HepG2 (cell line): ENCODE data around the gene SIGMAR1. TPM values are rescaled to one million over a fixed set of nuclear protein-coding genes. Genes with fewer than 3 reads are reported as not detected.
A peak's percentile ranks its signal among the peaks of the same experiment; 100 is the strongest.

Experiments
- ATAC-seq: fragments of 200-7000 bp; cut with Tn5 transposase; 3 replicates; pipeline ENCODE4 v1.9.1; 2020; ENCODE audit warnings: mild to moderate bottlenecking, moderate library complexity
- BruUV-seq: library from RNA; stranded (reverse); fragments of 400-500 nt; replicated peaks from 2 replicates; lab custom pipeline; 2021; lab: Mats Ljungman, UMichigan
- CTCF ChIA-PET: fragments of 300-600 bp; formaldehyde crosslinking; extraction: SDS; loops from one replicate; lab custom pipeline; 2021; ENCODE audit warnings: low total read pairs, inconsistent platforms, low intra/inter-chr PET ratio; lab: Yijun Ruan, JAX
- POLR2A ChIA-PET: fragments of 350-600 bp; sonication (Branson Sonifier 250); formaldehyde crosslinking; loops from one replicate; lab custom pipeline; 2020; ENCODE audit warnings: antibody characterized with exemption, inconsistent platforms; lab: Yijun Ruan, JAX
- DNase-seq: peaks from one replicate; pipeline ENCODE4 v3.0.0-alpha.2; 2015; ENCODE audit warnings: low spot score
- FAIRE-seq: peaks from 3 replicates; lab custom pipeline; 2011; peaks lifted over from hg19 to GRCh38; lab: Jason Lieb, UNC
- H2AFZ ChIP-seq: one replicate; pipeline ENCODE4 v1.6.1; 2011; ENCODE audit warnings: low read length, inconsistent platforms
- H3K27ac ChIP-seq: fragments of 300-600 bp; 3 replicates; pipeline ENCODE4 v1.8.0; 2011; ENCODE audit warnings: mixed run types, mild to moderate bottlenecking, mixed read lengths, low read length, inconsistent platforms; ENCODE audit not compliant: insufficient read depth; ENCODE audit errors: extremely low read length
- H3K27me3 ChIP-seq, 2 experiments: fragments of 200-600 bp in 1 of 2; 2 replicates in 1 of 2; 3 replicates in 1 of 2; pipeline versions ENCODE4 v1.6.0 to v1.8.0; 2011; ENCODE audit warnings: low read length in 2 of 2, mild to moderate bottlenecking in 2 of 2, moderate library complexity in 2 of 2, inconsistent platforms in 1 of 2; ENCODE audit not compliant: insufficient read depth in 2 of 2, control insufficient read depth in 1 of 2
- H3K36me3 ChIP-seq, 2 experiments: fragments of 200-600 bp in 1 of 2; replicated peaks in 1 of 2; 2 replicates in 1 of 2; 3 replicates in 1 of 2; pipeline versions ENCODE4 v1.5.1 to v1.8.0; 2011; ENCODE audit warnings: low read length in 2 of 2, inconsistent platforms in 1 of 2; ENCODE audit not compliant: insufficient read depth in 2 of 2, control insufficient read depth in 1 of 2
- H3K4me1 ChIP-seq: 2 replicates; pipeline ENCODE4 v1.5.1; 2012; ENCODE audit warnings: low read length, inconsistent platforms; ENCODE audit not compliant: insufficient read depth
- H3K4me2 ChIP-seq: 2 replicates; pipeline ENCODE4 v1.6.0; 2011; ENCODE audit warnings: low read depth, low read length, inconsistent platforms
- H3K4me3 ChIP-seq, 3 experiments: fragments of 200-600 bp in 1 of 3; sonication (generic), shearing (Covaris generic) in 1 of 3; replicated peaks in 1 of 3; 2 replicates each; pipeline ENCODE4 v1.5.1; 2011 to 2016; ENCODE audit warnings: low read length in 3 of 3, inconsistent platforms in 2 of 3, low read depth in 2 of 3, mild to moderate bottlenecking in 2 of 3, control low read depth in 1 of 3, mixed read lengths in 1 of 3; ENCODE audit not compliant: insufficient read depth in 1 of 3
- H3K79me2 ChIP-seq: one replicate; pipeline ENCODE4 v1.6.1; 2011; ENCODE audit warnings: low read length, inconsistent platforms; ENCODE audit not compliant: insufficient read depth
- H3K9ac ChIP-seq: 2 replicates; pipeline ENCODE4 v1.6.0; 2011; ENCODE audit warnings: mild to moderate bottlenecking, low read depth, low read length, inconsistent platforms; ENCODE audit not compliant: insufficient read depth
- H3K9me3 ChIP-seq: 2 replicates; pipeline ENCODE4 v1.5.1; 2012; ENCODE audit warnings: mild to moderate bottlenecking, low read length
- H4K20me1 ChIP-seq: 2 replicates; pipeline ENCODE4 v1.6.0; 2011; ENCODE audit warnings: inconsistent platforms, mild to moderate bottlenecking, low read length, moderate library complexity; ENCODE audit not compliant: insufficient read depth
- FOXJ3 ChIP-seq: sonication (generic); formaldehyde crosslinking; IDR thresholded peaks from 2 replicates; pipeline ENCODE4 v1.4.0; 2020; ENCODE audit warnings: missing genetic modification reagents, mild to moderate bottlenecking, borderline replicate concordance
- HES4 ChIP-seq: sonication (generic); formaldehyde crosslinking; IDR thresholded peaks from 2 replicates; pipeline ENCODE4 v1.9.0; 2021; ENCODE audit warnings: mild to moderate bottlenecking, missing genetic modification reagents, borderline replicate concordance
- KDM5A ChIP-seq: fragments of 200-600 bp; sonication (generic); IDR thresholded peaks from 2 replicates; pipeline ENCODE4 v1.7.0; 2018; ENCODE audit warnings: antibody characterized with exemption, mild to moderate bottlenecking, low read length, borderline replicate concordance
- KLF11 ChIP-seq: IDR thresholded peaks from 2 replicates; pipeline ENCODE4 v1.6.1; 2016; ENCODE audit warnings: missing compliant biosample characterization
- MTERF4 ChIP-seq: sonication (generic); formaldehyde crosslinking; IDR thresholded peaks from 2 replicates; pipeline ENCODE4 v1.8.0; 2023; ENCODE audit warnings: mild to moderate bottlenecking, missing genetic modification reagents
- NFATC3 ChIP-seq: sonication (generic); formaldehyde crosslinking; IDR thresholded peaks from 2 replicates; pipeline ENCODE4 v1.5.1; 2020; ENCODE audit warnings: mild to moderate bottlenecking, missing genetic modification reagents
- NFYC ChIP-seq: IDR thresholded peaks from 2 replicates; pipeline ENCODE4 v1.6.1; 2016; ENCODE audit warnings: missing genetic modification reagents, missing compliant biosample characterization
- PHF5A ChIP-seq: IDR thresholded peaks from one replicate; pipeline ENCODE4 v1.6.1; 2018; ENCODE audit warnings: low read depth, missing genetic modification reagents; ENCODE audit not compliant: unreplicated experiment
- RXRB ChIP-seq: IDR thresholded peaks from 2 replicates; pipeline ENCODE4 v1.6.1; 2016; ENCODE audit warnings: borderline replicate concordance, missing genetic modification reagents, missing compliant biosample characterization
- SRY ChIP-seq: sonication (generic); formaldehyde crosslinking; IDR thresholded peaks from 2 replicates; pipeline ENCODE4 v1.8.0; 2022; ENCODE audit warnings: mild to moderate bottlenecking, missing genetic modification reagents
- TARDBP ChIP-seq: sonication (generic); formaldehyde crosslinking; IDR thresholded peaks from 2 replicates; pipeline ENCODE4 v1.8.0; 2022; ENCODE audit warnings: mild to moderate bottlenecking, missing genetic modification reagents
- TEAD3 ChIP-seq: optimal IDR thresholded peaks from 2 replicates; pipeline ENCODE3; 2016; ENCODE audit warnings: borderline replicate concordance
- TERF1 ChIP-seq: sonication (generic); formaldehyde crosslinking; IDR thresholded peaks from 2 replicates; pipeline ENCODE4 v1.8.0; 2022; ENCODE audit warnings: mild to moderate bottlenecking, missing genetic modification reagents, moderate library complexity
- ZNF225 ChIP-seq: sonication (generic); formaldehyde crosslinking; IDR thresholded peaks from 2 replicates; pipeline ENCODE4 v1.4.0; 2020; ENCODE audit warnings: mild to moderate bottlenecking, missing genetic modification reagents
- ZNF280D ChIP-seq: sonication (generic); formaldehyde crosslinking; IDR thresholded peaks from 2 replicates; pipeline ENCODE4 v1.5.1; 2020; ENCODE audit warnings: mild to moderate bottlenecking, missing genetic modification reagents
- WGBS: methylation state at CpG from one replicate; pipeline ENCODE4 v1.1.6; 2017; ENCODE audit warnings: low lambda C conversion rate; 5-methylcytosine and 5-hydroxymethylcytosine counted together
- in situ Hi-C: cut with HindIII; loops from 2 replicates; pipeline ENCODE4 v1.10.0; 2017; ENCODE audit warnings: low pct_unique_long_range_greater_than_20kb; ENCODE audit not compliant: extremely low pct_ligation_motif_present
- intact Hi-C: fragments of 100-400 bp; cut with micrococcal nuclease; formaldehyde crosslinking; loops from one replicate; pipeline ENCODE4 v1.10.0; 2022; ENCODE audit not compliant: unreplicated experiment
- polyA plus RNA-seq, 8 experiments: library from polyadenylated mRNA; depleted of rRNA in 3 of 8; stranded (reverse) in 7 of 8; unstranded in 1 of 8; fragments of >200 nt; fragmentation: Illumina TruSeq in 4 of 8; extraction: Trizol in 4 of 8; gene quantifications; 2 replicates each; pipeline versions ENCODE4 v1.2.1 to v1.2.3, GENCODE V29; 2011 to 2016; ENCODE audit warnings: low read depth in 4 of 8, missing spikeins in 1 of 8, mixed read lengths in 1 of 8; ENCODE audit not compliant: insufficient read depth in 1 of 8
- total RNA-seq, 5 experiments: library from RNA; depleted of rRNA; stranded (reverse); fragments of >200 nt; fragmentation: Illumina TruSeq; extraction: Trizol; gene quantifications; 2 replicates each; pipeline ENCODE4 v1.2.3, GENCODE V29; 2016; ENCODE audit warnings: low read depth in 1 of 5

Gene SIGMAR1
- total and polyA plus RNA-seq, 2 of the 13 experiments (the other 11 are each of a cell fraction or from before 2014, with no cell fraction given), result 38.9 to 60.8 TPM

GRCh38 chr9:34620061-34620994 lies 17.3 kb downstream of the SIGMAR1 start, which contains the start of gene DCTN3:
Gene DCTN3 (minus strand): TSS chr9:34620495. CDS start chr9:34620464, 31 bp downstream.
- in situ Hi-C loops (no loop called here), intact Hi-C loops (loop anchor here (1.0 kb wide), 1 partner anchor 8 kb away; the partner anchor contains the start of gene RPP25L)
- ChIA-PET POLR2A (interaction anchor here (0.6 to 1.9 kb wide), 8 partner anchors 9 to 45 kb away, joined by 3 to 14 read pairs (median 4); partner anchors contain the start of genes ARID3C, GALT, IL11RA and SIGMAR1), CTCF (no interaction called here)
- H3K27me3 ChIP-seq, result peaks cover 0 to 2% of the 10 kb centered on the region in 2 experiments; a peak in 2 of 5 replicates
- peaks cover 2 to 4% of the 10 kb centered on the region in 2 experiments; a peak in 2 of 5 replicates for H3K36me3 ChIP-seq
- peak within 1 kb of the TSS; percentile 97 for H2AFZ ChIP-seq
- peak within 1 kb of the TSS; percentile 81 for H3K4me2 ChIP-seq
- FAIRE-seq (peak; percentile 98), ATAC-seq (peak; percentile 98), DNase-seq (peak; percentile 91)
- WGBS, result 14% methylated on average over 16 of the region's 43 CpGs
- H3K4me1 ChIP-seq, result peaks cover 17% of the 10 kb centered on the region
- H3K9me3 ChIP-seq, result no peaks in the 10 kb centered on the region
- peak within 1 kb of the TSS; percentile 89 to 93 (median 89) for H3K4me3 ChIP-seq
- no peaks in the 10 kb centered on the region for H3K79me2 ChIP-seq
- no peak within 1 kb of the TSS for H3K27ac ChIP-seq
- BruUV-seq, result TSS peak; percentile 68
- no peaks in the 10 kb centered on the region for H4K20me1 ChIP-seq
- H3K9ac ChIP-seq, result peak within 1 kb of the TSS; percentile 75
- no peak for TF ChIP-seq FOXJ3 (CRISPR knock-in tag)
- TF ChIP-seq ZNF225 (CRISPR knock-in tag), result no peak
- TF ChIP-seq ZNF280D (CRISPR knock-in tag), result no peak
- TF ChIP-seq TERF1 (CRISPR knock-in tag), result no peak
- no peak for TF ChIP-seq NFATC3 (CRISPR knock-in tag)
- no peak for TF ChIP-seq HES4 (CRISPR knock-in tag)
- no peak for TF ChIP-seq TEAD3 (CRISPR knock-in tag)
- TF ChIP-seq RXRB (CRISPR knock-in tag), result no peak
- TF ChIP-seq KDM5A, result peak; percentile 75
- no peak for TF ChIP-seq TARDBP (CRISPR knock-in tag)
- TF ChIP-seq PHF5A (CRISPR knock-in tag), result no peak
- TF ChIP-seq SRY (CRISPR knock-in tag), result no peak
- no peak for TF ChIP-seq MTERF4 (CRISPR knock-in tag)
- TF ChIP-seq NFYC (CRISPR knock-in tag), result peak; percentile 88
- TF ChIP-seq KLF11 (CRISPR knock-in tag), result no peak
